Upper lobe of right lung (tissue), 1 donor: ENCODE data around the gene ACTN3. TPM values are rescaled to one million over a fixed set of nuclear protein-coding genes. Genes with fewer than 3 reads are reported as not detected.
A peak's percentile ranks its signal among the peaks of the same experiment; 100 is the strongest.

ENCODE experiments used
- ATAC-seq: fragments of 200-7000 bp; cut with Tn5 transposase; one replicate; pipeline ENCODE4 v1.9.1; 2020; ENCODE audit warnings: mild to moderate bottlenecking, moderate library complexity
- DNase-seq: peaks from one replicate; pipeline ENCODE4 v3.0.0-alpha.2; 2020
- H3K27ac ChIP-seq: fragments of 200-600 bp; one replicate; pipeline ENCODE4 v1.8.0; 2022
- H3K27me3 ChIP-seq: fragments of 200-600 bp; one replicate; pipeline ENCODE4 v1.8.0; 2022; ENCODE audit warnings: mild to moderate bottlenecking
- H3K36me3 ChIP-seq: fragments of 200-600 bp; one replicate; pipeline ENCODE4 v1.8.0; 2022
- H3K4me1 ChIP-seq: fragments of 200-600 bp; one replicate; pipeline ENCODE4 v1.8.0; 2022
- H3K4me3 ChIP-seq: fragments of 200-600 bp; one replicate; pipeline ENCODE4 v1.8.0; 2022; ENCODE audit warnings: mild to moderate bottlenecking
- H3K9me3 ChIP-seq: fragments of 200-600 bp; one replicate; pipeline ENCODE4 v1.8.0; 2022
- CTCF ChIP-seq: fragments of 200-600 bp; IDR thresholded peaks from one replicate; pipeline ENCODE4 v1.8.0; 2022; ENCODE audit warnings: antibody characterized with exemption
- intact Hi-C: fragments of 100-400 bp; cut with DNase I; formaldehyde crosslinking; loops from one replicate; pipeline ENCODE4 v1.11.0; 2022
- total RNA-seq: library from RNA; stranded (reverse); fragmentation: NEBNext Ultra II Directional; extraction: Animal tissue kit (Norgen Biotek cat#: 25700); gene quantifications from one replicate; pipeline ENCODE4 v1.2.1, GENCODE V29; 2021
- donor health status: DM: no; HTN: yes; CAD: no; lungs with severe emphysema.

Gene ACTN3
- total RNA-seq, 1 donor from 2014 or later, result not detected

GRCh38 chr11:66589996-66590675 lies 43.4 kb downstream of the ACTN3 start:
- no peaks in the 10 kb centered on the region for H3K9me3 ChIP-seq
- H3K27ac ChIP-seq, result no peak overlapping the region
- no peaks in the 10 kb centered on the region for H3K36me3 ChIP-seq
- no peak for TF ChIP-seq CTCF
- no peaks in the 10 kb centered on the region for H3K27me3 ChIP-seq
- peaks cover 18% of the 10 kb centered on the region for H3K4me1 ChIP-seq
- DNase-seq (no peak), ATAC-seq (no peak)
- H3K4me3 ChIP-seq, result no peak overlapping the region
- intact Hi-C loops, result no loop called here

- no peaks in the 10 kb centered on the region for H3K27me3 ChIP-seq
- H3K36me3 ChIP-seq, result no peaks in the 10 kb centered on the region
- H3K4me3 ChIP-seq, result no peak overlapping the region
- ATAC-seq (no peak), DNase-seq (no peak)
- no peak for TF ChIP-seq CTCF
- H3K9me3 ChIP-seq, result no peaks in the 10 kb centered on the region
- H3K27ac ChIP-seq, result no peak overlapping the region
- intact Hi-C loops, result no loop called here
- peaks cover 26% of the 10 kb centered on the region for H3K4me1 ChIP-seq
These were observed 44.5 kb downstream of the ACTN3 start for GRCh38 chr11:66591175-66591574.

- peak; percentile 99 for DNase-seq
- peak; percentile 63 for TF ChIP-seq CTCF
- ATAC-seq, result peak; percentile 98
- Histone ChIP-seq H3K36me3 (no peaks in the 10 kb centered on the region), H3K9me3 (no peaks in the 10 kb centered on the region), H3K4me1 (peaks cover 26% of the 10 kb centered on the region), H3K4me3 (peak within 1 kb of the TSS; percentile 90), H3K27me3 (no peaks in the 10 kb centered on the region), H3K27ac (peak within 1 kb of the TSS; percentile 85)
- intact Hi-C loops, result no loop called here
These were observed 46.0 kb downstream of the ACTN3 start, which contains the start of the genes CCDC87 and CCS for GRCh38 chr11:66592457-66593302. Gene CCDC87, minus strand, starts transcription at chr11:66593063. Its CDS starts 48 bp downstream, at chr11:66593015. Gene CCS, plus strand, starts transcription at chr11:66593185. Its CDS starts 77 bp downstream, at chr11:66593262.

GRCh38 chr11:66593303-66593635 lies 46.6 kb downstream of the ACTN3 start:
- Histone ChIP-seq H3K36me3 (no peaks in the 10 kb centered on the region), H3K27ac (peak overlapping the region; percentile 85), H3K9me3 (no peaks in the 10 kb centered on the region), H3K27me3 (no peaks in the 10 kb centered on the region), H3K4me3 (peak overlapping the region; percentile 90), H3K4me1 (peaks cover 26% of the 10 kb centered on the region)
- TF ChIP-seq CTCF, result no peak
- no peak for ATAC-seq
- DNase-seq, result no peak
- intact Hi-C loops, result no loop called here

GRCh38 chr11:66593650-66594049 lies 46.9 kb downstream of the ACTN3 start:
- intact Hi-C loops, result no loop called here

More at GRCh38 chr11:66593650-66594049, 46.9 kb downstream of the ACTN3 start:
- no peak for ATAC-seq
- no peak for DNase-seq
- peak overlapping the region; percentile 90 for H3K4me3 ChIP-seq
- H3K27me3 ChIP-seq, result no peaks in the 10 kb centered on the region
- TF ChIP-seq CTCF, result no peak
- no peaks in the 10 kb centered on the region for H3K9me3 ChIP-seq
- H3K36me3 ChIP-seq, result no peaks in the 10 kb centered on the region
- peaks cover 26% of the 10 kb centered on the region for H3K4me1 ChIP-seq
- peak overlapping the region; percentile 85 for H3K27ac ChIP-seq
